Neutrophil (primary cell): Measurements from ENCODE around the gene RNU6-1.

ENCODE experiments used
- H3K27ac ChIP-seq: fragments of 200-600 bp; sonication (generic); 2 replicates; pipeline ENCODE4 v1.5.1; 2016; ENCODE audit warnings: mild to moderate bottlenecking, moderate library complexity
- H3K27me3 ChIP-seq: fragments of 200-600 bp; sonication (generic); 2 replicates; pipeline ENCODE4 v1.6.0; 2016; ENCODE audit warnings: mild to moderate bottlenecking
- H3K36me3 ChIP-seq: fragments of 200-600 bp; sonication (generic); 2 replicates; pipeline ENCODE4 v1.5.1; 2017
- H3K4me1 ChIP-seq, 2 experiments: fragments of 200-600 bp in 1 of 2; sonication (generic) in 1 of 2; 1 replicate in 1 of 2; 2 replicates in 1 of 2; pipeline versions ENCODE4 v1.5.1 to v1.6.1; 2013 to 2016; ENCODE audit warnings: low read depth in 1 of 2, low read length in 1 of 2, mild to moderate bottlenecking in 1 of 2, moderate library complexity in 1 of 2; ENCODE audit not compliant: control insufficient read depth in 1 of 2, insufficient read depth in 1 of 2
- H3K4me3 ChIP-seq, 2 experiments: fragments of 200-600 bp in 1 of 2; sonication (generic) in 1 of 2; 1 replicate in 1 of 2; 2 replicates in 1 of 2; pipeline ENCODE4 v1.5.1; 2013 to 2016; ENCODE audit warnings: low read depth in 1 of 2, low read length in 1 of 2, mild to moderate bottlenecking in 1 of 2, moderate library complexity in 1 of 2
- H3K9me3 ChIP-seq: fragments of 200-600 bp; sonication (generic); 2 replicates; pipeline ENCODE4 v1.5.1; 2016
- CTCF ChIP-seq: fragments of 200-600 bp; sonication (generic); IDR thresholded peaks from 2 replicates; pipeline ENCODE4 v1.5.1; 2016; ENCODE audit warnings: antibody characterized with exemption

Gene RNU6-1

GRCh38 chr15:67803299-67803698 is 36.5 kb downstream of the RNU6-1 start:
- TF ChIP-seq CTCF = no peak
- Histone ChIP-seq H3K4me3 (no peak overlapping the region), H3K4me1 (no peaks in the 10 kb centered on the region), H3K27ac (no peak overlapping the region), H3K36me3 (no peaks in the 10 kb centered on the region), H3K9me3 (no peaks in the 10 kb centered on the region), H3K27me3 (no peaks in the 10 kb centered on the region)

- no peaks in the 10 kb centered on the region for H3K27me3 ChIP-seq
- H3K4me1 ChIP-seq = no peaks in the 10 kb centered on the region
- no peaks in the 10 kb centered on the region for H3K36me3 ChIP-seq
- TF ChIP-seq CTCF = no peak
- H3K27ac ChIP-seq = no peak overlapping the region
- no peak overlapping the region for H3K4me3 ChIP-seq
- H3K9me3 ChIP-seq = no peaks in the 10 kb centered on the region
Observed at GRCh38 chr15:67801926-67802914, 37.6 kb downstream of the RNU6-1 start.

- H3K27ac ChIP-seq = no peak overlapping the region
- no peaks in the 10 kb centered on the region for H3K36me3 ChIP-seq
- H3K4me3 ChIP-seq = no peak overlapping the region
- H3K4me1 ChIP-seq = no peaks in the 10 kb centered on the region
- TF ChIP-seq CTCF = no peak
- no peaks in the 10 kb centered on the region for H3K9me3 ChIP-seq
- H3K27me3 ChIP-seq = no peaks in the 10 kb centered on the region
Observed at GRCh38 chr15:67801142-67801541, 38.7 kb downstream of the RNU6-1 start.

- no peak overlapping the region for H3K4me3 ChIP-seq
- no peak for TF ChIP-seq CTCF
- no peaks in the 10 kb centered on the region for H3K36me3 ChIP-seq
- H3K4me1 ChIP-seq = no peaks in the 10 kb centered on the region
- no peak overlapping the region for H3K27ac ChIP-seq
- H3K27me3 ChIP-seq = no peaks in the 10 kb centered on the region
- no peaks in the 10 kb centered on the region for H3K9me3 ChIP-seq
Observed at GRCh38 chr15:67799801-67800205, 40.0 kb downstream of the RNU6-1 start.

- no peaks in the 10 kb centered on the region for H3K9me3 ChIP-seq
- no peaks in the 10 kb centered on the region for H3K36me3 ChIP-seq
- H3K27me3 ChIP-seq = no peaks in the 10 kb centered on the region
- H3K4me1 ChIP-seq = no peaks in the 10 kb centered on the region
- no peak for TF ChIP-seq CTCF
- no peak overlapping the region for H3K4me3 ChIP-seq
- H3K27ac ChIP-seq = no peak overlapping the region
Observed at GRCh38 chr15:67796196-67797127, 43.4 kb downstream of the RNU6-1 start.
